ENCODE measurements around the gene PSMB5.

DNA sequence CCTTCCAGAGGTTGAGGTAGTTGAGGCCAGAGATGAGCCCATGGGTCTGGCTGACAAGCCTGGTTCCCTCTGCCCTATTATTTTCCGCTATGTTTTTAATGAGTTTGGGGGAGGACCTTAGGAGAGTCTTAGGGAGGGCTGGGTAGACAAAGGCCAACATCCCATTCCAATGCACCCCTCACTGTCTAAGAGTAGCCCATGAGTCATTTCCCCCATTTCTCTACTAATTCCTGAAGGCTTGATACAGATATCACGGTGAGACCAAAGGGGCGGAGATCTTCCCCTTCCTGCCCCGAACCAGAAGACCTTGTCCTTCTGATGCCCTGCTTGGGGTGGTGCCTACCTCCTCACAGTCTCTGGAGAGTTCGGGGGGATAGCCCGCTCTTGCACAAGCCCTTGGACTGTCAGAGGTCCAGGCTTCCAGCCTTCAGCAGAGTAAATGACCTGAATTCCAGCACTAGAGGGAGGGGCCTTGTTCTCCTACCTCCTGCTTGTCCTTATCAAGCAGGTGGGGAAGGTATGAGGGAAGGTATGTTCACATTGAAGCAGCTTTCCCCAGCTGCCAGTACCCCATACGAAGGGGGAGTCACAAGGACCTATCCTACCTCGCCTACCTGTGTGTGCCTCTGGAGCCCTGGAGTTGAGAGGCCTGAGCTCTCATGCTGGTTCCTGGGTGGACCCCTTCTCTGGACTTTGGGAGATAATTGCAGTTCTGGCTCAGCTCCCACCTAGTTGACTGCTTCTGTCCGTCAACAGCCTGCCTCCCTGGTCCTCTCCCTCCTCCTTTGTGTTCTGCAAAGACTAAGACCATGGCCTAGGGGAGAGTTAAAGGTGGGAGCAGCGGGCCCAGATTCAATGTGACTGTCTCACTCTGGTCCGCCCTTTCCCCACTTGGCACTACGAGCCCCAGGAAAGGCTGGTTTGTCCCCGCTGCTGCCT is 11.0 kb upstream of the PSMB5 start:
- TF ChIP-seq, protein P1, sequence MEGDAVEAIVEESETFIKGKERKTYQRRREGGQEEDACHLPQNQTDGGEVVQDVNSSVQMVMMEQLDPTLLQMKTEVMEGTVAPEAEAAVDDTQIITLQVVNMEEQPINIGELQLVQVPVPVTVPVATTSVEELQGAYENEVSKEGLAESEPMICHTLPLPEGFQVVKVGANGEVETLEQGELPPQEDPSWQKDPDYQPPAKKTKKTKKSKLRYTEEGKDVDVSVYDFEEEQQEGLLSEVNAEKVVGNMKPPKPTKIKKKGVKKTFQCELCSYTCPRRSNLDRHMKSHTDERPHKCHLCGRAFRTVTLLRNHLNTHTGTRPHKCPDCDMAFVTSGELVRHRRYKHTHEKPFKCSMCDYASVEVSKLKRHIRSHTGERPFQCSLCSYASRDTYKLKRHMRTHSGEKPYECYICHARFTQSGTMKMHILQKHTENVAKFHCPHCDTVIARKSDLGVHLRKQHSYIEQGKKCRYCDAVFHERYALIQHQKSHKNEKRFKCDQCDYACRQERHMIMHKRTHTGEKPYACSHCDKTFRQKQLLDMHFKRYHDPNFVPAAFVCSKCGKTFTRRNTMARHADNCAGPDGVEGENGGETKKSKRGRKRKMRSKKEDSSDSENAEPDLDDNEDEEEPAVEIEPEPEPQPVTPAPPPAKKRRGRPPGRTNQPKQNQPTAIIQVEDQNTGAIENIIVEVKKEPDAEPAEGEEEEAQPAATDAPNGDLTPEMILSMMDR (IDR thresholded peaks at IDR 0.05; ENCODE audit: low read depth, low read length): no peak
- no peak for TF ChIP-seq EZH2phosphoT487 (IDR thresholded peaks at IDR 0.05; ENCODE audit: low read depth)
